Transverse colon (tissue), 4 donors: Measurements from ENCODE around the gene ECM1. TPM values are rescaled to one million over a fixed set of nuclear protein-coding genes. Genes with fewer than 3 reads are reported as not detected.

Experiments
- DNase-seq: peaks from one replicate; pipeline ENCODE4 v3.0.0-alpha.2; 2019
- H3K27ac ChIP-seq, 4 donors: fragments of 200-600 bp; sonication (generic); 2 replicates each; pipeline ENCODE4 v1.5.1; 2016 to 2018; ENCODE audit warnings: inconsistent platforms in 4 of 4
- H3K27me3 ChIP-seq: fragments of 200-600 bp; sonication (generic); 2 replicates; pipeline ENCODE4 v1.5.1; 2017; ENCODE audit warnings: inconsistent platforms
- H3K36me3 ChIP-seq, 4 donors: fragments of 200-600 bp; sonication (generic); 2 replicates each; pipeline ENCODE4 v1.5.1; 2017 to 2019; ENCODE audit warnings: inconsistent platforms in 4 of 4
- H3K4me1 ChIP-seq, 4 donors: fragments of 200-600 bp; sonication (generic); 2 replicates each; pipeline ENCODE4 v1.5.1; 2017 to 2020; ENCODE audit warnings: inconsistent platforms in 4 of 4
- H3K4me3 ChIP-seq, 4 donors: fragments of 200-600 bp; sonication (generic); 1 replicate in 1 of 4; 2 replicates in 3 of 4; pipeline versions ENCODE4 v1.5.1 to v1.6.1; 2017 to 2019; ENCODE audit warnings: inconsistent platforms in 4 of 4
- H3K9me3 ChIP-seq, 2 donors: fragments of 200-600 bp; sonication (generic); 2 replicates each; pipeline ENCODE4 v1.5.1; 2017 to 2019; ENCODE audit warnings: inconsistent platforms in 2 of 2
- EP300 ChIP-seq: sonication (generic); formaldehyde crosslinking; IDR thresholded peaks from one replicate; pipeline ENCODE4 v1.6.1; 2017; ENCODE audit warnings: antibody characterized with exemption, low read depth
- POLR2A ChIP-seq: fragments of 450-650 bp; IDR thresholded peaks from one replicate; pipeline ENCODE4 v1.6.1; 2016; ENCODE audit warnings: antibody characterized with exemption, mild to moderate bottlenecking, moderate library complexity
- POLR2AphosphoS5 ChIP-seq, 3 donors: sonication (generic); formaldehyde crosslinking; IDR thresholded peaks; one replicate each; pipeline ENCODE4 v1.6.1; 2016; ENCODE audit warnings: antibody characterized with exemption in 3 of 3
- WGBS, 2 donors: methylation state at CpG; one replicate each; pipeline ENCODE4 v1.1.5; 2018; ENCODE audit warnings: low coverage in 1 of 2; 5-methylcytosine and 5-hydroxymethylcytosine counted together
- in situ Hi-C, 4 donors: fragments of 200-750 bp; cut with MboI; loops; one replicate each; pipeline versions ENCODE4 v1.15.0 to v1.15.1; 2017; ENCODE audit warnings: low sequenced_read_pairs in 3 of 4, low pct_ligation_motif_present in 1 of 4, low pct_unique_long_range_greater_than_20kb in 1 of 4
- intact Hi-C: fragments of 100-400 bp; cut with DNase I; formaldehyde crosslinking; loops from one replicate; pipeline ENCODE4 v1.15.1; 2023; ENCODE audit warnings: low total_unique reads
- total RNA-seq, 4 donors: library from RNA; depleted of rRNA; stranded (reverse); fragments of >200 nt; gene quantifications; one replicate each; pipeline ENCODE4 v1.1.0, GENCODE V29; 2016
- TF ChIP-seq, protein P1 (sequence below), 5 experiments: fragments of 200-600 bp in 3 of 5; fragments of 450-650 bp in 2 of 5; sonication (generic) in 3 of 5; IDR thresholded peaks; 1 replicate in 2 of 5; 2 replicates in 3 of 5; pipeline ENCODE4 v1.5.1; 2016 to 2017; ENCODE audit warnings: antibody characterized with exemption in 5 of 5, inconsistent platforms in 3 of 5, mild to moderate bottlenecking in 2 of 5, moderate library complexity in 1 of 5

The ECM1 gene
- total RNA-seq, 4 donors from 2014 or later, result 1.5 to 5.4 (median 3.3) TPM

DNA sequence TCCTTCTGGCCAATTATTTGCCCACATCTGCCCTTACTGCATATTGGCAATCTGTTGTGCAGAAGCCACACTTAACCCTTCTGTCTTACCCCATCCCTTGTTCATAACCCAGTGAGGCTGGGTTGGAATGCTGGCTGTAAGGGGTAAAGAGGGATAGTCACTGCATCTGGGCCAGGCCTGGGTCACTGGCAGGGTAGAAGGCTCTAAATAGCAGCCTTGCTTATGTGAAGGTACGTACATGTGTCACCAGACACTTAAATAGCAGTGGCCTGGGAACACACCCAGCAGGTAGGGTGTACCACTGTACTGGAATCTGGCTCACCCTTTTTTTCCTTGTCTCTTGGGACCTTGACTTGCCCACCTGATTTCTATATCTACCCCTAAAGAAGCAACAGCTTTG is 30.6 kb upstream of the ECM1 start:
- Histone ChIP-seq H3K27me3 (no peaks in the 10 kb centered on the region), H3K4me1 (peaks cover 0 to 13% (median 9%) of the 10 kb centered on the region in 4 donors), H3K4me3 (no peak overlapping the region), H3K9me3 (no peaks in the 10 kb centered on the region), H3K36me3 (peaks cover 0 to 7% (median 3%) of the 10 kb centered on the region in 4 donors), H3K27ac (no peak overlapping the region)
- intact Hi-C loops, result no loop called here
- no peak for DNase-seq
- in situ Hi-C loops, result no loop called here
- TF ChIP-seq EP300 (no peak), POLR2A (no peak), POLR2AphosphoS5 (IDR thresholded peaks at IDR 0.05) (no peak)
- TF ChIP-seq, protein P1, sequence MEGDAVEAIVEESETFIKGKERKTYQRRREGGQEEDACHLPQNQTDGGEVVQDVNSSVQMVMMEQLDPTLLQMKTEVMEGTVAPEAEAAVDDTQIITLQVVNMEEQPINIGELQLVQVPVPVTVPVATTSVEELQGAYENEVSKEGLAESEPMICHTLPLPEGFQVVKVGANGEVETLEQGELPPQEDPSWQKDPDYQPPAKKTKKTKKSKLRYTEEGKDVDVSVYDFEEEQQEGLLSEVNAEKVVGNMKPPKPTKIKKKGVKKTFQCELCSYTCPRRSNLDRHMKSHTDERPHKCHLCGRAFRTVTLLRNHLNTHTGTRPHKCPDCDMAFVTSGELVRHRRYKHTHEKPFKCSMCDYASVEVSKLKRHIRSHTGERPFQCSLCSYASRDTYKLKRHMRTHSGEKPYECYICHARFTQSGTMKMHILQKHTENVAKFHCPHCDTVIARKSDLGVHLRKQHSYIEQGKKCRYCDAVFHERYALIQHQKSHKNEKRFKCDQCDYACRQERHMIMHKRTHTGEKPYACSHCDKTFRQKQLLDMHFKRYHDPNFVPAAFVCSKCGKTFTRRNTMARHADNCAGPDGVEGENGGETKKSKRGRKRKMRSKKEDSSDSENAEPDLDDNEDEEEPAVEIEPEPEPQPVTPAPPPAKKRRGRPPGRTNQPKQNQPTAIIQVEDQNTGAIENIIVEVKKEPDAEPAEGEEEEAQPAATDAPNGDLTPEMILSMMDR (IDR thresholded peaks at IDR 0.05), result no peak
- 67% methylated on average over 1 of the region's 1 CpG; no CpG with 5 or more reads in 1 of the 2 donors for WGBS, 2 donors

GRCh38 chr1:150477733-150478132 is 30.2 kb upstream of the ECM1 start:
- intact Hi-C loops (no loop called here), in situ Hi-C loops (no loop called here)
- no peak overlapping the region for H3K27ac ChIP-seq
- peaks cover 0 to 4% (median 2%) of the 10 kb centered on the region in 4 donors for H3K36me3 ChIP-seq
- H3K9me3 ChIP-seq, result no peaks in the 10 kb centered on the region
- DNase-seq, result no peak
- TF ChIP-seq POLR2A, result no peak
- no peaks in the 10 kb centered on the region for H3K27me3 ChIP-seq
- H3K4me3 ChIP-seq, result no peak overlapping the region
- 50 to 57% methylated on average over 4 of the region's 4 CpGs for WGBS, 2 donors
- H3K4me1 ChIP-seq, result peaks cover 0 to 13% (median 9%) of the 10 kb centered on the region in 4 donors

- in situ Hi-C loops (no loop called here), intact Hi-C loops (no loop called here)
- Histone ChIP-seq H3K36me3 (no peaks in the 10 kb centered on the region), H3K27me3 (no peaks in the 10 kb centered on the region), H3K9me3 (no peaks in the 10 kb centered on the region), H3K4me3 (no peak overlapping the region), H3K27ac (no peak overlapping the region), H3K4me1 (peaks cover 0 to 13% (median 9%) of the 10 kb centered on the region in 4 donors)
- TF ChIP-seq POLR2AphosphoS5 (IDR thresholded peaks at IDR 0.05) (no peak), EP300 (no peak), POLR2A (no peak)
- TF ChIP-seq, protein P1 (IDR thresholded peaks at IDR 0.05), result no peak
- DNase-seq, result no peak
- WGBS, 2 donors, result 41 to 59% methylated on average over 4 of the region's 4 CpGs
Observed at GRCh38 chr1:150479370-150479769, 28.5 kb upstream of the ECM1 start.

DNA sequence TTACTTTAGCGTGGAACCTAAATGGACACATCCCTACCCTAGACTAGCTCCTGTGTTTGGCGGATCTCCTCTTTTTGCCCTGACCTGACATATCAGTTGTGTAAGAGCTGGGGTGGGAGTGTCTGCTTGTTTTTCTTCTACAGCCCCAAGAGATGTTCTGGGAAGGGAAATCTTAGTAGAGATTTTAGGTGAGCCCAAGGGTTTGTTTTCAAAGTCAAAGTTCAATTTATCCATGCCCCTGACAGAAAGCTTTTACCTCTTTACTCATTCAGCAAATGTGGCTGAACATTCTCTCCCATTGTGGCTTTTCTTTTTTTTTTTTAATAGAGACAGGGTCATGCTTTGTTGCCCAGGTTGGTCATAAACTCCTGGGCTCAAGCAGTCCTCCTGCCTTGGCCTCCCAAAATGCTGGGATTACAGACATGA is 28.0 kb upstream of the ECM1 start:
- Histone ChIP-seq H3K4me1 (peaks cover 0 to 13% (median 9%) of the 10 kb centered on the region in 4 donors), H3K36me3 (no peaks in the 10 kb centered on the region), H3K9me3 (no peaks in the 10 kb centered on the region), H3K27ac (no peak overlapping the region), H3K27me3 (no peaks in the 10 kb centered on the region), H3K4me3 (no peak overlapping the region)
- in situ Hi-C loops (loop anchor here in 1 of 4 donors (10.0 kb wide), 1 partner anchor 55 kb away; no protein-coding TSS in a partner anchor), intact Hi-C loops (loop anchor here (10.0 kb wide), 1 partner anchor 55 kb away; no protein-coding TSS in a partner anchor)
- TF ChIP-seq POLR2AphosphoS5 (IDR thresholded peaks at IDR 0.05) (no peak), POLR2A (no peak), EP300 (no peak)
- TF ChIP-seq, protein P1 (IDR thresholded peaks at IDR 0.05), result no peak
- no peak for DNase-seq
- WGBS, 2 donors, result 48 to 51% methylated on average over 2 of the region's 2 CpGs

GRCh38 chr1:150484431-150484830 is 23.5 kb upstream of the ECM1 start:
- DNase-seq, result no peak
- intact Hi-C loops (loop anchor here (10.0 kb wide), 1 partner anchor 50 kb away; no protein-coding TSS in a partner anchor), in situ Hi-C loops (loop anchor here in 1 of 4 donors (10.0 kb wide), 1 partner anchor 50 kb away; no protein-coding TSS in a partner anchor)
- H3K9me3 ChIP-seq, result no peaks in the 10 kb centered on the region
- no peaks in the 10 kb centered on the region for H3K36me3 ChIP-seq
- peaks cover 0 to 8% (median 4%) of the 10 kb centered on the region in 4 donors for H3K4me1 ChIP-seq
- no peak overlapping the region for H3K27ac ChIP-seq
- no peaks in the 10 kb centered on the region for H3K27me3 ChIP-seq
- H3K4me3 ChIP-seq, result no peak overlapping the region
- TF ChIP-seq POLR2AphosphoS5 (IDR thresholded peaks at IDR 0.05), result no peak
- no peak for TF ChIP-seq POLR2A
- TF ChIP-seq, protein P1 (IDR thresholded peaks at IDR 0.05), result no peak
- WGBS, 2 donors, result 85 to 87% methylated on average over 4 to 5 of the region's 5 CpGs
